ENCODE measurements around the gene WDR1.

The WDR1 gene

GRCh38 chr4:10072420-10073017 lies 44.1 kb downstream of the WDR1 start:
- DNase-seq (ENCODE audit: low read depth in 2 of 2), result no peak

- no peak for DNase-seq (ENCODE audit: low read depth in 2 of 2)
These were observed 47.4 kb downstream of the WDR1 start for GRCh38 chr4:10069075-10069642.

GRCh38 chr4:10066670-10067651 lies 49.6 kb downstream of the WDR1 start:
- no peak for DNase-seq (ENCODE audit: low read depth in 2 of 2)

- DNase-seq (ENCODE audit: low read depth in 2 of 2), result no peak
These were observed 50.4 kb downstream of the WDR1 start for GRCh38 chr4:10066206-10066605.

DNA sequence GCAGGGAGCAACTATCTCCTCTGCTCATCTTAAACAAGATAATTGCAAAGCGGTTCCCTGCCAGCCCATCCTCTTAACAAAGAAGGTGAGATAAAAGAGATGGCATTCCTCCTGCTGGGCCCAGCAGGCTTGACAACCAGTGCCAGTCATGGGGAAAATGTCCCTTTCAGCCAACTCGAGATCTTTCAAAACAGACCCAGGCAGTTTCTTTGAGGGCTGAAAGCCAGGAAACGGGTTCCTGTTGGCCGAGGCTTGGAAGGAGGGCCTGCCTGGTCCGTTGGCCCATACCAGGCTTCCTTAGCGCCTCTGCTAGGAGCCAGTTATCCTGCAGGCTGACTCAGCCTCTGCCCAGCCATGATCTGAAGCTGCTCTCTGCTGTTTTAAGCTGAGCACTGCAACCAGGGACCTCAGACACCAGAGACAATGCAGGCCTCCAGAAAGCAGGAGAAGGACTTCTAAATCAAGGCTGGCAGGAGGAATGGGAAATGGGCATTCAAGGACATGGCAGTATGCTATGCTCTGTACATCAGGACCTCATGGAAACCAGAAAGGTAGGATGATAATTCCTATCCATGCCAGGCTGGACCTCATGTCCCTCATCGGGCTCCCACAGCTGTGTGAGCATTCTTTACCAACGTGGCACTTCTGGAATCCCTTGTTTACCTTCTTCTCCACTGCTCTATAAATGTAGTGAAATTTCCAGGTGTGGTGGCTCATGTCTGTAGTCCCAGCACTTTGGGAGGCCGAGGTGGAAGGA lies 52.9 kb downstream of the WDR1 start:
- peak; percentile 25 to 35 for DNase-seq (ENCODE audit: low read depth in 2 of 2)

DNA sequence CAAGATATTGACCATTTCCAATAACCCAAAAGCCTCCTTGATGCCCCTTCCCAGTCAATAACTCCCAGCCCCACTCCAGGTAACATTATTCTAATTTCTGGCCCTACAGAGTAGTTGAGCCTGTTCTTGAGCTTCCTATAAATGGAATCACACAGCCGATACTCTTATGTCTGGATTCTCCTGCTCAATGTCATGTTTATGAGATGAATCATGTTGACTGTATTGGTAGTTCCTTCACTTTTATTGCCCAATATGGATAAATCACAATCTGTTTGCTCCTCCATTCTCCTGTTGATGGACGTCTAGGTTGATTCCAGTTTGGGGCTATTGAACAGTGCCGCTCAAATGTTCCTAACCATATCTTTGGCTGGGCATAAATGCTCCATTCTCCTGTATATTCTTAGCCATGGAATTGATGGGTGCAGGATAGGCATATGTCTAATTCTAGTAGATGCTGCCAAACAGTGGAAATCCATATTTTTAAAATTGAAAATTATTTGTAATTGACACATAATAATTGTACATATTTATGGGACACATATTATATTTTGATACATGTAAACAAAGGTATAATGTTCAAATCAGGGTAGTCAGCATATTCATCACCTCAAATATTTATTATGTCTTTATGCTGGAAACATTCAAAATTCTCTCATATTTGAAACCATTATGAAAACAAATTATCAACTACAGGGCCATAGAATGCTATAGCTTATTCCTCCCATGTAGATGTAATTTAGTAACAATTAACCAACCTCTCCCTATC lies 54.8 kb downstream of the WDR1 start:
- DNase-seq (ENCODE audit: low read depth in 2 of 2), result peak; percentile 10 to 15

DNA sequence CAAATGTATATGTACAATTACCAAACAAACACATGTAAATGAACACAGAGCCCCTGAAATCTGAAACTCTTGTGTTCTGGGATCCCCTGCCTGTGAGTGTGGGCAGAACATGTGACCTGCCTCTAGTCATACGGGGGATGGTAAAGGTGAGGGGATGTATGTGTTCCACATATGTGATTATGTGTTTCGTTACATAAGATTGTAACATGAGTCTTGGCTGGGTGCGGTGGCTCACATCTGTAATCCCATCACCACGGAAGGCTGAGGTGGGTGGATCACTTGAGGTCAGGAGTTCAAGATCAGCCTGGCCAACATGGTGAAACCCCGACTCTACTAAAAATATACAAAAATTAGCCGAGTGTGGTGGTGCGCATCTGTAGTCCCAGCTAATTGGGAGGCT lies 58.2 kb downstream of the WDR1 start:
- DNase-seq (ENCODE audit: low read depth in 2 of 2), result no peak

- no peak for DNase-seq (ENCODE audit: low read depth in 2 of 2)
These were observed 59.6 kb downstream of the WDR1 start for GRCh38 chr4:10057023-10057395.

DNA sequence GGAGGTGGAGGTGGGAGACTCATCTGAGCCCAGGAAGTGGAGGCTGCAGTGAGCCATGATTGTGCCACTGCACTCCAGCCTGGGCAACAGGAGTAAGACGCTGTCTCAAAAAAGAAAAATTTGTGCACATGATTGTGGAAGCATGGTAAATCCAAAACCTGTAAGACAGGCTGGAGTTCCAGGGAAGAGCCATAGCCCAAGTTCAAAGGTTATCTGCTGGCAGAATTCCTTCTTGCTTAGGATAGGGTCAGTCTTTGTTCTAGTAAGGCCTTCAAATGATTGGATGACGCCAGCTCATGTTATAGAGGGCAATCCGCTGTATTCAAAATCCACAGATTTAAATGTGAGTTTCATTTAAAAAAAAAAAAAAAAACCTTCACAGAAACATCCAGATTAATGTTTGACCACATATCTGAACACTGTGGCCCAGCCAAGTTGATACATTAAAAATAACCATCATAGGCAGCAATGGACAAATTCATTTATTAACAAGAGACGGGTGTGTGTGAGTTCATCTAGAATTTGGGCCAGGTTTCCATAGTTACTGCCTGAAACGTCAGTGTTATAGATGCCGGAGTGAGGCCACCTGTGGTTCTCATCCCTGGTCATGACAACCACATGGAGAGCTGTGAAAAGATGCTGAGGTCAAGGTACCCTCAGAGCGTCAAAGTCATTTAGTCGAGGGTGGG lies 60.1 kb downstream of the WDR1 start:
- no peak for DNase-seq (ENCODE audit: low read depth in 2 of 2)

DNA sequence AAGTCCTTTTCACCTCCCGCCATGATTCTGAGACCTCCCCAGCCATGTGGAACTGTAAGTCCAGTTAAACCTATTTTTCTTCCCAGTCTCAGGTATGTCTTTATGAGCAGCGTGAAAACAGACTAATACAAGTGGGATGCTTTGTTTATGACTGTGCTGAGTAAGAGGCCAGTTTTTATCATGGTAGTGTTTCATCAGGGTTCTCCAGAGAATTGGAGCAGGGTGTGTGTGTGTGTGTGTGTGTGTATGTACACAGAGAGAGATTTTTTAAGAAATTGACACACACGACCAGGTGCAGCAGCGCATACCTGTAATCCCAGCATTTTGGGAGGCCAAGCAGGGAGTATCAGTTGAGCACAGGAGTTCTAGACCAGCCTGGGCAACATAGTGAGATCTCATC lies 60.7 kb downstream of the WDR1 start:
- no peak for DNase-seq (ENCODE audit: low read depth in 2 of 2)

DNA sequence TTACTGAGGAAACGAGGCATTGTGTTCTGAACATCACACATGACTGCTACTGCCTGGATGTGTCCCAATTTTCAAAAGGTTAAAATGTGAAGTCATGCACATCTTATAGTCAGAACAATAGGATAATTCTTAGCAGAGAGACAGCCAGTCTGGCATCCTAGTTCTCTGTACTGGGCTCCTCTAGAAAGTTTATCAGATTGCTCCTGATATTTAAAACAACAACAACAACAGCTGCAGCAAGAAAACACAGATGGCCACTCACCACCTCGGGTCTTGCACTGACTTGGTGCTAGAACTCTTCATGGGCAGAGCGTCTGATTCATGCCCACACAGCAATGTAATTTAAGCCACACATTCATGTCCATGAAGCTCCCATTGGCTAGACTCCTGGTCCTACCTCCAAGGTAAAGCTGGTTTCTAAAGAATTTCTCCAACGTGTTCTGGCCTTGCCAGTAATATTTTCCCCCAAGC lies 62.0 kb downstream of the WDR1 start:
- DNase-seq (ENCODE audit: low read depth in 2 of 2), result no peak

- no peak for DNase-seq (ENCODE audit: low read depth in 2 of 2)
These were observed 62.8 kb downstream of the WDR1 start for GRCh38 chr4:10053635-10054453.

DNA sequence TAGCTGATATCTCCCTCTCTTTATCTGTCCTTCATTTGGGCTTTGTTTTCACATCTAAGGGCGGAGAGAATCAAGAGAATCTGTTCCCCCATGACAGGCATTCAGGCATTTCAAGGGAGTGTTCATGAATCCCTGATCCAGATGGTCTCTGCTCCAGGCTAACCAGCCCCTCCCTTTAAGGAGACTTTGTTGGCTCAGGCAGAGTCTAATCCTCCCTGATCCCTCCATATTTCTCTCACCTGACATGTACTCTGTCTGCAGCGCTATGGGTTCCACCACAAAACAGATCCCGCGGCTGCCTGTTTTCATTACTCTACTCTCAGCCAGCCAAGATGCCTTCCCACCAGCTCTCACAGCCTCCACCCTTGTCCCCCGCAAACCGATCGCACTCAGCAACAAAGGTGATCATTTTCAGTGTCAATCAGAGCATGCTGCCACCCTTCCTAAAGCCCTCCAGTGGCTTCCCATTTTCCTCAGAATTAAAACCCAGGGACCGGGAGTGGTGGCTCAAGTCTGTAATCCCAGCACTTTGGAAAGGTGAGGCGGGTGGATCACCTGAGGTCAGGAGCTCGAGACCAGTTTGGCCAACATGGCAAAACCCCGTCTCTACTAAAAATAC lies 65.0 kb downstream of the WDR1 start:
- DNase-seq (ENCODE audit: low read depth in 2 of 2), result no peak

GRCh38 chr4:10050721-10051120 lies 65.9 kb downstream of the WDR1 start:
- no peak for DNase-seq (ENCODE audit: low read depth in 2 of 2)

- no peak for DNase-seq (ENCODE audit: low read depth in 2 of 2)
These were observed 66.3 kb downstream of the WDR1 start for GRCh38 chr4:10050261-10050661.

GRCh38 chr4:10048941-10049697 lies 67.5 kb downstream of the WDR1 start:
- DNase-seq (ENCODE audit: low read depth in 2 of 2), result no peak

GRCh38 chr4:10047967-10048366 lies 68.6 kb downstream of the WDR1 start:
- no peak for DNase-seq (ENCODE audit: low read depth in 2 of 2)

DNA sequence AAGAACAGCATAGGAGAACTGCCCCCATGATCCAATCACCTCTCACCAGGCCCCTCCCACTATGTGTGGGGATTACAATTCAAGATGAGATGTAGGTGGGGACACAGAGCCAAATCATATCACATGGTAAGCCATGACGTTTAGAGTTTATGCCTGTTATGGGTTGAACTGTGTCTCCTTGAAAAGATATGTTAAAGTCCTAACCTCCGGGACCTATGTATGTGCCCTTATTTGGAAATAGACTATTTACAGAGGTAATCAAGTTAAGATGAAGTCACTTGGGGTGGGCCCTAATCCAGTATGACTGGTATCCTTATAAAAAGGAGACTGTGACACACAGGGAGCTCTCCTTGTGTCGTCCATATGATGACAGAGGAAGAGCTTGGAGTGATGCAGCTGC lies 70.1 kb downstream of the WDR1 start:
- no peak for DNase-seq (ENCODE audit: low read depth in 2 of 2)

- peak; percentile 79 to 81 for DNase-seq (ENCODE audit: low read depth in 2 of 2)
These were observed 71.1 kb downstream of the WDR1 start for GRCh38 chr4:10045481-10045880.
